Activated CD4-positive, CD25-positive, alpha-beta regulatory T cell treated with anti-CD3 and anti-CD28 coated beads, Interleukin-2, amount 50 U/mL, for 24 hours (primary cell): ENCODE data around the gene FAM193B.

Experiments used
- ATAC-seq, 2 donors: fragments of 150-1000 bp; cut with Tn5 transposase; one replicate each; pipeline ENCODE4 v1.10.0; 2021; ENCODE audit warnings: mild to moderate bottlenecking in 1 of 2, moderate library complexity in 1 of 2

FAM193B gene

DNA sequence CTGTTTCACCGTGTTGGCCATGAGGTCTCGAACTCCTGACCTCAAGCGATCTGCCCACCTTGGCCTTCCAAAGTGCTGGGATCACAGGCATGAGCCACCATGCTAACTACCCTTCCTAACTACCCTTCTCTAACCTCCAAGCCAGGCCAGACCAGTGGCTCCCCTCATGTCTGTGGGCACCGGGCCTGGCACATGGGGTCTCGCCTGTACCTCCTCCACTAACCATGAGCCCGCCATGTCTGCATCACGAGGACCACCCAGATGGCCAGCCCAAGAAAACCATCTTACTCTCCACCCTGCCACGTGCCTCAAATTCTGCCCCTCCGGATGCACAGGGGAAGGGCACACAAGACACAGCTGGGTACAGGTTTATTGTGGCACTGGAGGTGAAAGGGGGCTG, 71.3 kb downstream of the FAM193B start:
- ATAC-seq: no peak

DNA sequence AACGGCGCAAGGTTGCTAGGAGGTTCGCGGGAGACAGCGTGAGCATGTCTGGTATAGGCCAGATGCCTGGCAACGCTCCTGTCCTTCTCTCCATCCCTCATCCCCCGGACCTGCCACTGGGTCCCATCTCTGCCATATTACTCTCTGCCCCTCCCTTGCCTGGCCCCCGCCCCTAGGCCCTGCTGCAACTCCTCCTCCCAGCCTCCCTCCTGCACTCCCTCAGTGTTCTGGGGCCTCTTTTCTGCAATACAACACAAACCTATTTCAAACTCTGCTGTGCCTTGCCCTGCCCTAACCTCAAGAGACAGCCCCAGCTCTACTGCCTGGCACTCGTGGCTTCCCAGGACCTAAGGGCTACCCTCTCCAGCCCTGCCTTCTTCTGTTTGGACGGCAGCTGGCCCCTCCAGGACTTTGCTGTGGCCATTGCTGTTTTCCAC, 72.0 kb downstream of the FAM193B start:
- ATAC-seq: no peak

DNA sequence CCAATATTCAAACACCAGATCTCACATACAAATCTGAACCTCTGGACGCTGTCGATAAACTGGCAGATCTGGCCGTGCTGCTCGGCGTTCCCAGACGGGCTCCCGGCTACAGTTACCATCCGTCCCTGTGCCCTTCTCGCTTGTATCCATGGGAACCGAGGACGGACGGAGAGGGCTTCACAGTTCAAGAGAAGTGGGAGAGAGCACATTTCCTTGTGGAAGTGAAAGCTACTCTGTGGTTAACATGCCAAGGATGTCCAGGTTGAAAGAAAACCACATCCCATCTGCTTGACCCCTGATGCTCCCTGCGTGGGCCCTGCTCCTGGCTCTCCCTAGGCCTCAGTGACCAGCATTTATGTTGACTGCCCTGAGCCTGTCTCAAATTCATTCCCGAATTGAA, 74.6 kb downstream of the FAM193B start:
- no peak for ATAC-seq

DNA sequence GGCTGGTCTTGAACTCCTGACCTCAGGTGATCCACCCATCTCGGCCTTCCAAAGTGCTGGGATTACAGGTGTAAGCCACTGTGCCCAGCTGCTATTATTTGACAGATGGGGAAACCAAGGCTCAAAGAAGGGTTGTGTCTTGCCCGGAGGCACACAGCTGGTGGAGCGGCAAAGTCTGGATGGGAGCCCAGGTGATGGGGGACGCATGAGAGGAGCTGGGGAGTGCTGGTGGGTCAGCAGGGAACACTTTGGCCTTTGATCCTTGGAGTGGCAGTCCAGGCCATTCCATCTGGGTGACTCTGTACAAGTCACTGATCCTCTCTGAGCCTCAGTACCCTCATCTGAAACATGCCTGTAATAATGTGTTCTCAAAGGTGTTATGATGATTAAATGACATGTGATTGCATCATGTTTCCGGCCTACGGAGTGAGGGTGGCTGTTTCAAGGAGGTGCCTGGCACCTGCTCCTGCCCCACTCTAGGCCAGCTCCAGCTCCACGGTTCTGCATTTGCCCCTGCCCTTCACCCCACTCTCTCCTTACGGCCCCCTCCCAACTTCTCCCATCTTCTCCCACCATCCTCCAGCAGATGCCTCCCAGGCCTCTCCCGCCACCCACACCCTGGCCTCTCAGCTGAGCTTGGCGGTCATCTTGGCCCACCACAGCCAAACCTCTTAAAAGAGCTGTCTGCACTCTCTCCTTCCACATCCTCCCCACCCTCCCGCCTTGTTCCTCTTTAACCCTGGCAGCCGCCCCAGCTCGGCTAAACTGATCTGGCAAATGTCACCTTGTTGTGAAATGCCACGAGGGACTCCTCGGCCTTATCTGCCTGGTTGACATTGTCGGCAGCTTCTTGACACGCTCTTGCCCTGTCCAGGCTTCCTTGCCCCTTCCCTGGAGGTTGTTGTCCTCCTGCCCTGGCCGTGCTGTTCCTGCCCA, 75.4 kb downstream of the FAM193B start:
- peak; percentile 80 to 83 for ATAC-seq

DNA sequence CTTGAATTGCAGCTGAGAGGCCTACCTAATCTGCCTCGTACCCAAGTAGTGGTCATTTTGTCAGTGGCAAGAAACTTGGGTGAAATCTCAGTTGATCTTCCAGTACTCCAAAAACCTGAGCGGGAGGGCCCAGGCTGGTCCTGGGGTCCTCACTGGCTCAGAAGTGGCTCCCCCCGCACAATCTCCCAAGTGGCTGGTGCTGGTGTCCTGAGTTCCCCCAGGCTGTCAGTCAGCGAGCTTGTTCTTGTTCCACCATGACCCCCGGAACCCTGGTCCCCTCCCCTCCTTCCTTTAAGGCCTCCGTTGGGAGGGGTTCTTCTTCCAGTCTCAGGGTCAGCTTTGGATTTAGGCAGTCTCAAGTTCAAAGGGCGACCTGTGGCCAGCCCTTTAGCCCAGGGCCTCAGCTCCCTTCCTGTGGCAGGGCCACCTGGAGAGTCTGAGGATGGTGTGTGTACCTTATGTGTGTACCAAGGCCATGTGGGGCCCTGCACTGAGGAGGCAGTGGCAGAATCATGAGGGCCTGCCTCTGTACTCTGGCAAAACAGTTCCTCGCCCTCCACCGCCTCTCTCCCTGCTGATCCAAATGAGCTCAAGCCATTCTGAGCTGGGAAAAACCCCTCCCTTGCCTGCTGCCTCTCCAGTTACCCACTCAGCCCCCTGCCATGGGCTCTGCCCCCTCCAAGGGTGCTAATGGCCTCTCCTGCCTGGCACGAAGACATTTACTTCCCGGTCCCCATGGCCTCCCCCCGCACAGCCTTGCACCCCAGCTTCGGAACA, 76.5 kb downstream of the FAM193B start:
- ATAC-seq: no peak

DNA sequence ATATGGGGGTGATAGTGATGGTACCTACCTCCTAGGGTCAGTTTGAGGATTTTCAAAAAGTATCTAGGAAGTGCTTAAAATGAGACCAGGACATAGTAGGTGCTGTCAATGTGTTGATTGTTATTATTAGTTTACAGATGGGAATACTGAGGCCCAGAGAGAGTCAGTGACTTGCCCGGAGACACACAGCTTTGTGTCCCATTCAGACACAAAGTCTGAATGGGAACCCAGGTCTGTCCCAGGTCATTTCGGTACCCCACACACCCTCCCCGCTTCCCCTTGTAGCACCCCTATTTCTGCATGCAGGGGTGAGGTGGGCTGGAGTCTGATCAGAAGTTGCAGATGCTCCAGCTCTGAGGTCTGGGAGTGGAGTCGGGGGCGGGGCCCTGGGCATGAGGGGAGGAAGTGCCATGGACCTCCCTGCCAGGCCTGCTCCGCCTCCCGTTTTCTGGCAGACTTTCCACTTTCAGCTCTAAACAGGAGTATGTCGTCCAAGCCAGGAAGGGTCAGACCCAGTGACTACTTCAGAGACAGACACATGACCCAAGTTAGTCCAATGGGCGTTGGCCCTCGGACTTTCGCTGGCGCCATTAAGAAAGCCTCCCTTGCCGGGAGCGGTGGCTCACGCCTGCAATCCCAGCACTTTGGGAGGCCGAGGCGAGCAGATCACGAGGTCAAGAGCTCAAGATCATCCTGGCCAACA, 77.7 kb downstream of the FAM193B start:
- no peak for ATAC-seq

DNA sequence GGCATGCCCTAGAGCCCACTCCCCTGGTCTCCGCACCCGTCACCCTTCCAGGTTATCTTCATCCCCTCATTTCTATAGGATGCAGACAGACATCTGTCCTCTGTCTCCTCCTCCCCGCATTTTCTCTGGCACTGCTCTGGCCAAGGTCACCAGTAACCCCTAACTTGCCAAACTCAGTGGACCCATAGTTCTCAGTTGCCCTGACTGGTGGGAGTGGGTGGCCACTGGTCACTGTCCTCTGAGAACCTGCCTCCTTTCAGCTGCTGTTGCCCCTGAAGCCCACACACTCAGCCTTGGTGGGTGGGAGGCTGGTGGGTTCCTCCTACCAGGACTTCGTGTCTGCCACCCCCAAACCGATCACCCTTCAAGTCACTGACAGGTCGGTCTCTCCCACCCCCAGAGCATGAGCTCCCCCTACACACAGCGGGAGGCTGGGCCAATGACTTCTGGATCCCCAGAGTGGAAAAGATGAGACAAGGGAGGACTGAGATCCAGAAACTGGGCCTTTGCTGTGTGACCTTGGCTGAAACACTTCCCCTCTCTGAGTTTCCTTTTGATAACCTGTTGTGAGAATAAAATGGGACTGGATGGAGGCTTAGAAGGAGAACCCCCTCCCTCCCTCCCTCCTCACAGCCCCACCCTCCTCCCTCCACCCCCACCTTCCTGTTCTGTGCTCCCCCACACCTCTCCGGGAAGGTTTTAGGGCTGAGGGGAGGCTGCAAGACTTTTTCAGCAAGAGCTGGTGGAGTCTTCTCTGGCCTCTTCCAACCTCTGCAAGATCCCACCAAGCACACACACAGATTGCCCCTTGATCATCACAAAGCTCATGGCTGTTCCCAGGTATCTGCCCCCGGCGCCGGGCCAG, 78.6 kb downstream of the FAM193B start:
- no peak for ATAC-seq

DNA sequence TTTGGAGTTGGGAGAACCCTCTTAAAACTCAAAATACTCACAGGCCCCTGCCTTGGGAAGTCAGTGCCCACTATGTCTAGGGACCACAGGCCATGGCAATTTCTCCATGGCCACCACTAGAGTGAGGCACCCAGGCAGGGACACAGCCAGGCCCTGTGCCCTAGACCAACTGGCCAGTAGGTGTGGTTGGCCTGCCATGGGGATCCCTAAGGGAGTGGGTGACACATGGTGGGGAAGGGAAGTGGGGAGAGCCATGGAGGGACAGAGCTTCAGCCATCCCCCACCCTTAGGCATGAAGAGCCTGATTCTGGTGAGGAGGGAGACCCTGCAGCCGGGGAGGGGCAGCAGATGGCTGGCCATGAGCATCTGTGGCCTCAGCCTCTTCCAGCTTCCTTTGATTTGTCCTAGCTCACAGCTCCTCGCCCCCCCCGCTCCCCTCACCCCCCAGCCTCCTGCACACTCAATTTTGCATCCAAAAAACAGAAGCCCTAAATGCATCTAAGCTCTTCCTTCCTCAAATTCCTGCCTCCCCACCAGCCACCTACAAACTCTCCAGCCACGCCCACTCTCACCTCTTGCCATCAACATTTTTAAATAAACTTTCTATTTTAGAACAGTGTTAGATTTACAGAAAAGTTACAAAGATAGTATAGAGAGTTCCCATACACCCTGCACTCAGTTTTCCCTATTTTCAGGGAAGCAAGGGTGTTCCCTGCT, 79.4 kb downstream of the FAM193B start:
- no peak for ATAC-seq

DNA sequence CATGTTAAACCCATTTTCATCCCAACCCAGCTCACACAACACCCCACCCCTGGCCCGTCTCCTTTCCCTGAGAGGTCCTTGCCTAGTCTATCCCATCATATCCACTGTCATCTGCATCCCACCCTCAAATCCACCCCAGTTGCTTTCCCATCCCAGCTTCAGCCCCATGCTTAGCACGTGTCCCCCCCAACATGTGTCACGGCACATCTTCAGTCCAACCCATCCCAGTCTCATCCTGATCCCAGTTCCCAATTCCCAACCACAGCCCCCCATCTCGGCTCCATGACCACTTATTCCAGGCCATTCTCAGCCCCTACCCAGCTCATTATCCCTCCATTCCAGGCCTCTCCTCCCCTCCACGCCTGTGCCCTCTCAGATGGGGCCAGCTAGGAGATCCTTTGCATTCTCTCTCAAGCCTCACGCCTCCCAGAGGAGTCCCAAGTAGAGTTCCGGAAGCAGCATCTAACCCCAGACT, 80.3 kb downstream of the FAM193B start:
- ATAC-seq: no peak

DNA sequence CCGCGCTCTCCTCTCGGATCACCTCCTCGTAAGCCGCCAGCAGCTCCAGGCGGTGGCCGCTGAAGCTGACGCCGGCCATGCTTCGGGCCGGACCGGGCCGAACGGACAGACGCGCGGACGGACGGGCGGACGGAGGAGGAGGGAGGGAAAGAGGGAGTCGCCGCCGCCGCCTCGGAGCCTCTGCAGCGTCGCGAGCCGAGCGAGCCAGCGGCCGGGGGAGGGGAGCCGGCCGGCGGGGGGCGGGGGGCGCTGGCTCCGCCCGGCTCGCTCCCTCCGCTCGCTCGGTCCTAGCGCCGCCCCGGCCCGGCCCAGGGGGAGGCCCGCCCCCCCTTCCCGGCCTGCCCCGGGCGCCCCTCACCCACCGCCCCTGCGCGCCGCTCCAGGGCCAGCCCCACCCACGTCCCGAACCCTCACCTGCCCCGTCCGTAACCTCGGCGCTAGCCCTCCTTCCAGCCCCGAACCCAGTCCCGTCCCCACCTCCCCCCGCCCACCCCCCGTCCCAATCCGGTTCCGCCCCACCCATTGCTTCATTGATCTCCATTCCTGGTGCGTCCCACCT, 80.8 kb downstream of the FAM193B start, which contains the start of gene DBN1:
Gene DBN1 (minus strand): TSS at position 192 of the 559 bp plus-strand sequence. CDS start 113 bp downstream, at position 79.
- peak; percentile 14 to 46 for ATAC-seq

DNA sequence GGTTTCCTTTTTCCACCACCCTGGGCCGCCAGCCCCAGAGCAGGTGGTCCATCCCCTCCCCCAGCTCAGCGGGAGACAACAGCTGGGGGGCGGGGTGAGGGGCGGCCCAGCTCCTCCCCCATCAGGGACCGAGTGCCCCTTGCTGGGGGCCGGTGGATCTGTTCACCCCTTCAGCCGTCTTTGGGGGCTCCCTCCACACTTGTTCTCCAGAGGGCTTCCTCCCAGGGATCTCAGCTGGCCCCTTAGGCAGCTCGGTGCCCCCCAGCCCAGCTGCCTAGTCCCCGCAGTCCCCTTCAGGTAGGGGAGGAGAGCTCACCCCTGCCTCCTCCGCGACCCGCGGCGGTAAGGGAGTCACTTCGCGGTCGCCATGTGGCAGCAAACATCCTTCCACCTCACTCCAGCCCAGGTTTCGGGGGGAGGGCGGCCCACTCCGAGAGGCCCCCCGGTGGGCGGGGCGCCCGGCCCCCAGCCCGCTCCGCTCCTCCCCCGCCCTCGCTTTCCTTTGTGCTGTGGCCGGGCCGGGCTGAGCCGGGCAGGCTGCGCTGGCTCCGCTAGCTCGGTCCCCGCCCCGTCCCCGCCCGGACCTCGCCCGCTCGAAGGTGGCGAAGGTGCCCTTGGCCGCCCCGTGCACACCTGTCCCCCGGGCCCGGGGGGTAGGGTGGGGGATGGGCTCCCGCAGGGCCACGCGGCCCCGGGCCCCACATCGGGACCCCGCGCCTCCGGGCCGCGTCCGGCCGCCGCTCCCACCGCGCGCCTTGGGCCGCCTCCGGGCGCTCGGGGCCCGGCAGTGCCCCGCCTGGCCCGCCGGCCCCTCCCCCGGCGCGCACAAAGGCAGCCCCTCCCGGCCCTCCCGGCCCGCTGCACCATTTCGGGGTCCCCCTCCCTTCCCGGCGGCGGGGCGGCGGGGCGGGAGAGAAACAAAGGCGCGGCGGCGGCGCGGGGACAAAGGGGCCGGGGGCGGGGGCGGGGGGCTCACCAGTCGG, 81.6 kb downstream of the FAM193B start:
- ATAC-seq: peak; percentile 54 to 56

DNA sequence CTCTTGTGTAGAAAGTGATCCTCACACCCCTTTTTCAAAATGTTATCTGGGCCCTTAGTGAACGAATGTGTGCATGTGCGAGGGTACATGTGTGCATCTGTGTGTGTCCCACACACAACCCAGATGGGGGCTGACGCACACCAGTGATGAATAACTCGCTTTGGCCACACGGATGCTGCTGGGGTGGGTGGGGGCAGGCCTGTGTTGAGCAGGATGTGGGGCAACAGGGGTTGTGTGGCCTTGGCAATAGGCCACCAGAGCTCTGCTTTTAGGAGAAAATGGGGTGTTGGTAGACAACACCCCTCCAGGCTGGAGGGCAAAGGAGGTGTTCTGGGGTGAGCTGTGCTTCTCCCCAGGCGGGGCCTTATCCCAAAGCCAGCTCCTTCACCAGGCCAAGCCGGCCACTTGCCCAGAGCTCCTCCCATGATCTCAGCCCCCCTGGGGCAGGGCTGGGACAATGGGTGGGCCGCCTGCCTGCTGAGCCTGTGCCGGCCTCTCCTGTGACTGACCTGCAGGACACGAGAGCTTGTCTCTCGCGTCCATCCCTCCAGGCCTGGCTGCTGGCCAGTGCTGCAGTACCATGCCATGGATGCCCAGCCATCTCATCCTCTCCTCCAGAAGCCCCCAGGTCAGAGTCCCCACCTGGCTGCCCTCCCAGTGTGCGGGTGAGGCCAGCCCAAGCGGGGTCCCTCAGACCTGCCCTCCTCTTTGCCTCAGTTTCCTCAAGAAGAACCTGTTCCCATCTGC, 82.6 kb downstream of the FAM193B start:
- no peak for ATAC-seq

DNA sequence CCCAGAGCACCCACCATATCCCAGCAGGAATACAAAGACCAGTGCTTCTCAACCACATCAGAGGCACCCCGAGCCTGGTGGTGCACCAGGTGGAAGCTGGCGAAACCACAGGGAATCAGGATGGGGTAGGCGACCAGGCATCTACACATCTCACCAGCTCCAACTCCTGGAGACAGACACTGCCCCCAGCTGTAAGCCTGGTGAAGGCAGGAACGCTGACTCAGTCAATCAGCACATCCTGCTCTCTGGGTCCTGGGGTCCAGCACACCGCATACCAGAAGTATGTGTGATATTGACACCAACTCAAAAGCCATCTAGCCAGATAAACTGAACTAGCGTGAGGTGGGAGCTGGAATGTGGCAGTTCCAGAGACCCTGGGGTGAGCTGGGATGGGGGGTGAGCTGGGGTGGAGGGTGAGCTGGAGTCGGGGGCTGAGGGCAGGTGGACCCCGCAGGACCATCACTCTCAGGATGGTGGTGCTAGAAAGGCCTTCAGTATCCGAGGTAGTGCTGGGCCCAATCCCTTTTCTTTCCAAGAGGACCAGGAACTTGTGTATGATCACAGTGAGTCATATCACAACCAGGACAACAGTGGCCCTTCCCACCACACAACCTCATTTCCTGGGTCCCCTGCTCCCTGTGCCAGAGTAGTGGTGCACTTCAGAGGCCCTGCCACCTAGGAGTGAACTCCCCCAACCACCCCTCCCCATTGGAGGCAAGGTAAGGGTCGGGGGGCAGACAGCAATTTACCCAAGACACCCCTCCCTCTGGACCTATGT, 83.4 kb downstream of the FAM193B start:
- no peak for ATAC-seq
